Muscle layer of colon (tissue), 2 donors: ENCODE measurements around the gene C2orf81.

ENCODE experiments used
- H3K27ac ChIP-seq: one replicate; pipeline ENCODE4 v1.7.0; 2013; ENCODE audit warnings: low read depth, mild to moderate bottlenecking, low read length, moderate library complexity
- H3K27me3 ChIP-seq, 2 donors: one replicate each; pipeline ENCODE4 v1.7.0; 2013; ENCODE audit warnings: low read length in 2 of 2, mild to moderate bottlenecking in 2 of 2; ENCODE audit not compliant: insufficient read depth in 2 of 2, control insufficient read depth in 1 of 2
- H3K36me3 ChIP-seq: one replicate; pipeline ENCODE4 v1.7.0; 2013; ENCODE audit warnings: mild to moderate bottlenecking, low read length; ENCODE audit not compliant: insufficient read depth
- H3K4me1 ChIP-seq: one replicate; pipeline ENCODE4 v1.7.0; 2013; ENCODE audit warnings: mild to moderate bottlenecking, low read length; ENCODE audit not compliant: insufficient read depth
- H3K4me3 ChIP-seq, 2 donors: one replicate each; pipeline ENCODE4 v1.7.0; 2013; ENCODE audit warnings: low read length in 2 of 2, low read depth in 1 of 2, mild to moderate bottlenecking in 1 of 2, moderate library complexity in 1 of 2
- H3K9ac ChIP-seq: one replicate; pipeline ENCODE4 v1.7.0; 2013; ENCODE audit warnings: low read length
- H3K9me3 ChIP-seq: one replicate; pipeline ENCODE4 v1.7.0; 2013; ENCODE audit warnings: mild to moderate bottlenecking, low read length
- donor health status: abdominal sarcoma.
- donor health status: Adenocarcinoma of cecum.

C2orf81 gene

GRCh38 chr2:74417197-74417596 lies 4.2 kb downstream of the C2orf81 start:
- Histone ChIP-seq H3K9me3 (no peaks in the 10 kb centered on the region), H3K4me3 (no peak overlapping the region), H3K36me3 (no peaks in the 10 kb centered on the region), H3K4me1 (peaks cover 18% of the 10 kb centered on the region), H3K9ac (no peak overlapping the region), H3K27ac (no peak overlapping the region), H3K27me3 (no peaks in the 10 kb centered on the region)

- Histone ChIP-seq H3K9me3 (no peaks in the 10 kb centered on the region), H3K27ac (no peak overlapping the region), H3K4me3 (no peak overlapping the region), H3K9ac (no peak overlapping the region), H3K27me3 (no peaks in the 10 kb centered on the region), H3K4me1 (peaks cover 16% of the 10 kb centered on the region), H3K36me3 (no peaks in the 10 kb centered on the region)
Measured at GRCh38 chr2:74416778-74417177, 4.6 kb downstream of the C2orf81 start.

GRCh38 chr2:74415762-74416395 lies 5.5 kb downstream of the C2orf81 start:
- Histone ChIP-seq H3K27ac (peak overlapping the region; percentile 55), H3K4me3 (peak overlapping the region; percentile 24 to 90), H3K9ac (no peak overlapping the region), H3K36me3 (no peaks in the 10 kb centered on the region), H3K4me1 (peaks cover 16% of the 10 kb centered on the region), H3K27me3 (no peaks in the 10 kb centered on the region), H3K9me3 (no peaks in the 10 kb centered on the region)

GRCh38 chr2:74414881-74415761 lies 6.3 kb downstream of the C2orf81 start:
- Histone ChIP-seq H3K9me3 (no peaks in the 10 kb centered on the region), H3K36me3 (no peaks in the 10 kb centered on the region), H3K27me3 (no peaks in the 10 kb centered on the region), H3K4me1 (peaks cover 16% of the 10 kb centered on the region), H3K27ac (peak overlapping the region; percentile 66), H3K4me3 (peak overlapping the region; percentile 24 to 90), H3K9ac (peak overlapping the region; percentile 57)

- peak overlapping the region; percentile 24 to 90 for H3K4me3 ChIP-seq
- H3K9ac ChIP-seq: peak overlapping the region; percentile 57
- H3K27ac ChIP-seq: peak overlapping the region; percentile 66
Measured at GRCh38 chr2:74414441-74414840, 7.0 kb downstream of the C2orf81 start.

GRCh38 chr2:74413001-74413698 lies 8.3 kb downstream of the C2orf81 start:
- H3K36me3 ChIP-seq: no peaks in the 10 kb centered on the region
- no peak overlapping the region for H3K27ac ChIP-seq
- peaks cover 16% of the 10 kb centered on the region for H3K4me1 ChIP-seq
- no peak overlapping the region for H3K9ac ChIP-seq
- H3K9me3 ChIP-seq: no peaks in the 10 kb centered on the region
- H3K27me3 ChIP-seq: no peaks in the 10 kb centered on the region
- H3K4me3 ChIP-seq: no peak overlapping the region

More at GRCh38 chr2:74414441-74414840, 7.0 kb downstream of the C2orf81 start:
- Histone ChIP-seq H3K9me3 (no peaks in the 10 kb centered on the region), H3K4me1 (peaks cover 16% of the 10 kb centered on the region), H3K27me3 (no peaks in the 10 kb centered on the region), H3K36me3 (no peaks in the 10 kb centered on the region)

- H3K4me3 ChIP-seq: no peak overlapping the region
- no peaks in the 10 kb centered on the region for H3K36me3 ChIP-seq
- H3K4me1 ChIP-seq: no peaks in the 10 kb centered on the region
- H3K9ac ChIP-seq: no peak overlapping the region
- H3K9me3 ChIP-seq: no peaks in the 10 kb centered on the region
- H3K27ac ChIP-seq: no peak overlapping the region
- no peaks in the 10 kb centered on the region for H3K27me3 ChIP-seq
Measured at GRCh38 chr2:74407682-74408081, 13.7 kb downstream of the C2orf81 start.

- Histone ChIP-seq H3K9ac (no peak overlapping the region), H3K4me1 (no peaks in the 10 kb centered on the region), H3K9me3 (no peaks in the 10 kb centered on the region), H3K27me3 (no peaks in the 10 kb centered on the region), H3K36me3 (no peaks in the 10 kb centered on the region), H3K4me3 (no peak overlapping the region), H3K27ac (no peak overlapping the region)
Measured at GRCh38 chr2:74406035-74406434, 15.4 kb downstream of the C2orf81 start.

- no peaks in the 10 kb centered on the region for H3K27me3 ChIP-seq
- H3K9ac ChIP-seq: no peak overlapping the region
- H3K4me3 ChIP-seq: no peak overlapping the region
- H3K9me3 ChIP-seq: no peaks in the 10 kb centered on the region
- no peak overlapping the region for H3K27ac ChIP-seq
- H3K4me1 ChIP-seq: no peaks in the 10 kb centered on the region
- H3K36me3 ChIP-seq: no peaks in the 10 kb centered on the region
Measured at GRCh38 chr2:74401891-74402290, 19.5 kb downstream of the C2orf81 start.

- no peaks in the 10 kb centered on the region for H3K27me3 ChIP-seq
- H3K4me3 ChIP-seq: no peak overlapping the region
- H3K4me1 ChIP-seq: no peaks in the 10 kb centered on the region
- H3K36me3 ChIP-seq: no peaks in the 10 kb centered on the region
- no peak overlapping the region for H3K9ac ChIP-seq
- H3K27ac ChIP-seq: no peak overlapping the region
- H3K9me3 ChIP-seq: no peaks in the 10 kb centered on the region
Measured at GRCh38 chr2:74399785-74400184, 21.6 kb downstream of the C2orf81 start.

GRCh38 chr2:74396149-74396548 lies 25.3 kb downstream of the C2orf81 start:
- Histone ChIP-seq H3K36me3 (no peaks in the 10 kb centered on the region), H3K4me1 (peaks cover 5% of the 10 kb centered on the region), H3K9me3 (no peaks in the 10 kb centered on the region), H3K9ac (no peak overlapping the region), H3K27ac (no peak overlapping the region), H3K27me3 (no peaks in the 10 kb centered on the region), H3K4me3 (no peak overlapping the region)
